ENCODE measurements around the gene DSCAML1.

Gene DSCAML1

GRCh38 chr11:117594721-117595120 is 202.3 kb downstream of the DSCAML1 start:
- TF ChIP-seq CTCF (IDR thresholded peaks at IDR 0.05; ENCODE audit: control insufficient read depth, extremely low read depth, insufficient read depth): no peak
- H3K4me3 ChIP-seq (ENCODE audit: low read depth, low read length): no peak overlapping the region
- DNase-seq (ENCODE audit: low read depth): no peak

GRCh38 chr11:117593065-117593464 is 204.0 kb downstream of the DSCAML1 start:
- TF ChIP-seq CTCF (IDR thresholded peaks at IDR 0.05; ENCODE audit: control insufficient read depth, extremely low read depth, insufficient read depth): no peak
- DNase-seq (ENCODE audit: low read depth): no peak
- H3K4me3 ChIP-seq (ENCODE audit: low read depth, low read length): no peak overlapping the region

GRCh38 chr11:117591316-117592039 is 205.5 kb downstream of the DSCAML1 start:
- H3K4me3 ChIP-seq (ENCODE audit: low read depth, low read length): no peak overlapping the region
- no peak for TF ChIP-seq CTCF (IDR thresholded peaks at IDR 0.05; ENCODE audit: control insufficient read depth, extremely low read depth, insufficient read depth)
- no peak for DNase-seq (ENCODE audit: low read depth)

GRCh38 chr11:117589063-117589462 is 208.0 kb downstream of the DSCAML1 start:
- DNase-seq (ENCODE audit: low read depth): no peak
- TF ChIP-seq CTCF (IDR thresholded peaks at IDR 0.05; ENCODE audit: control insufficient read depth, extremely low read depth, insufficient read depth): no peak
- H3K4me3 ChIP-seq (ENCODE audit: low read depth, low read length): no peak overlapping the region

GRCh38 chr11:117588166-117588810 is 208.7 kb downstream of the DSCAML1 start:
- no peak for TF ChIP-seq CTCF (IDR thresholded peaks at IDR 0.05; ENCODE audit: control insufficient read depth, extremely low read depth, insufficient read depth)
- no peak for DNase-seq (ENCODE audit: low read depth)
- H3K4me3 ChIP-seq (ENCODE audit: low read depth, low read length): no peak overlapping the region

GRCh38 chr11:117587416-117587815 is 209.6 kb downstream of the DSCAML1 start:
- TF ChIP-seq CTCF (IDR thresholded peaks at IDR 0.05; ENCODE audit: control insufficient read depth, extremely low read depth, insufficient read depth): no peak
- DNase-seq (ENCODE audit: low read depth): no peak
- H3K4me3 ChIP-seq (ENCODE audit: low read depth, low read length): no peak overlapping the region
